ENCODE data around the gene CACNG1. TPM values are rescaled to one million over a fixed set of nuclear protein-coding genes. Genes with fewer than 3 reads are reported as not detected.

CACNG1 gene
- polyA plus RNA-seq, 2 of the 4 experiments (the other 2 are of a cell fraction), result 0.15 TPM; not detected in 1

GRCh38 chr17:67030641-67031040 lies 13.7 kb upstream of the CACNG1 start:
- 77% methylated on average over 21 of the region's 21 CpGs for whole genome bisulfite sequencing (ENCODE audit: missing lambda C conversion rate)
- no peak overlapping the region for H3K27ac ChIP-seq
- H3K4me2 ChIP-seq, result no peak overlapping the region
- no peak for TF ChIP-seq HOXA7 (CRISPR knock-in tag; IDR thresholded peaks at IDR 0.05)
- no peak for TF ChIP-seq JUN (IDR thresholded peaks at IDR 0.05)
- TF ChIP-seq MAX (IDR thresholded peaks at IDR 0.05), result no peak
- no peak for TF ChIP-seq POLR2A (IDR thresholded peaks at IDR 0.05; ENCODE audit: low read length)
- TF ChIP-seq CEBPB (IDR thresholded peaks at IDR 0.05), result no peak
- TF ChIP-seq FOXS1 (CRISPR knock-in tag; IDR thresholded peaks at IDR 0.05), result no peak
- TF ChIP-seq NFE2L2 (conservative IDR thresholded peaks at IDR 0.05; ENCODE audit: low read length), result no peak
- ChIA-PET CTCF (interaction anchor here (1.0 to 1.3 kb wide), 2 partner anchors 8 to 9 kb away, joined by 3 read pairs; no protein-coding TSS in a partner anchor), POLR2A (no interaction called here)
- no peak overlapping the region for H3K4me3 ChIP-seq
- H3K4me1 ChIP-seq, result 0 out of 3 replicates have a peak, but pooled peaks cover 3% of the 10 kb centered on the region
- DNase-seq (ENCODE audit: low read depth in 1 of 2, low spot score in 1 of 2) (no peak), FAIRE-seq (no peak), ATAC-seq (no peak)
- no peaks in the 10 kb centered on the region for H3K9me3 ChIP-seq

- no peaks in the 10 kb centered on the region for H3K9me3 ChIP-seq
- no peak for FAIRE-seq
- DNase-seq (ENCODE audit: low read depth in 1 of 2, low spot score in 1 of 2), result no peak
- ChIA-PET CTCF (no interaction called here), POLR2A (no interaction called here)
- H3K4me1 ChIP-seq, result no peaks in the 10 kb centered on the region
- H3K4me3 ChIP-seq, result no peak overlapping the region
- no peak for ATAC-seq
- WGBS (ENCODE audit: missing lambda C conversion rate), result 90% methylated on average over 12 of the region's 14 CpGs
- no peak overlapping the region for H3K27ac ChIP-seq
- no peak for TF ChIP-seq PBX3 (IDR thresholded peaks at IDR 0.05)
- no peak for TF ChIP-seq RFX5 (IDR thresholded peaks at IDR 0.05)
- no peak for TF ChIP-seq CHD4 (IDR thresholded peaks at IDR 0.05; ENCODE audit: borderline replicate concordance)
- TF ChIP-seq HOXB13 (CRISPR knock-in tag; IDR thresholded peaks at IDR 0.05; ENCODE audit: low read depth), result no peak
- no peak for TF ChIP-seq CHD2 (IDR thresholded peaks at IDR 0.05; ENCODE audit: low read length, partially characterized antibody)
- H3K4me2 ChIP-seq, result no peak overlapping the region
Observed at GRCh38 chr17:67032382-67032781, 12.0 kb upstream of the CACNG1 start.

- POLR2A ChIA-PET, result no interaction called here
- CTCF ChIA-PET, result no interaction called here
- ATAC-seq (no peak), FAIRE-seq (no peak), DNase-seq (ENCODE audit: low read depth in 1 of 2, low spot score in 1 of 2) (no peak)
- Histone ChIP-seq H3K9me3 (no peaks in the 10 kb centered on the region), H3K4me3 (no peak overlapping the region), H3K27ac (no peak overlapping the region), H3K4me1 (no peaks in the 10 kb centered on the region), H3K4me2 (no peak overlapping the region)
- WGBS (ENCODE audit: missing lambda C conversion rate), result 67% methylated on average over 13 of the region's 13 CpGs
- TF ChIP-seq KDM1A (IDR thresholded peaks at IDR 0.05; ENCODE audit: low read depth) (no peak), RAD21 (conservative IDR thresholded peaks at IDR 0.05 in 1 of 2, IDR thresholded peaks at IDR 0.05 in 1 of 2) (no peak), FOSL2 (IDR thresholded peaks at IDR 0.05) (no peak), FOSL2 (CRISPR knock-in tag; IDR thresholded peaks at IDR 0.05) (no peak), HDAC2 (IDR thresholded peaks at IDR 0.05) (no peak), HES2 (IDR thresholded peaks at IDR 0.05) (no peak), CEBPB (IDR thresholded peaks at IDR 0.05) (no peak), PHF8 (IDR thresholded peaks at IDR 0.05; ENCODE audit: borderline replicate concordance, low read depth) (no peak), CHD2 (IDR thresholded peaks at IDR 0.05; ENCODE audit: low read length, partially characterized antibody) (no peak)
Observed at GRCh38 chr17:67032985-67033384, 11.4 kb upstream of the CACNG1 start.

GRCh38 chr17:67033613-67034012 lies 10.7 kb upstream of the CACNG1 start:
- H3K4me3 ChIP-seq, result no peak overlapping the region
- FAIRE-seq, result no peak
- TF ChIP-seq SREBF2 (IDR thresholded peaks at IDR 0.05) (no peak), EP300 (IDR thresholded peaks at IDR 0.05) (no peak), RARB (CRISPR knock-in tag; IDR thresholded peaks at IDR 0.05) (no peak), NPAS2 (CRISPR knock-in tag; IDR thresholded peaks at IDR 0.05; ENCODE audit: borderline replicate concordance) (no peak), FOSL2 (IDR thresholded peaks at IDR 0.05) (no peak), FOSL2 (CRISPR knock-in tag; IDR thresholded peaks at IDR 0.05) (no peak), RFX5 (IDR thresholded peaks at IDR 0.05) (no peak), SMC3 (IDR thresholded peaks at IDR 0.05) (no peak), TP53 (CRISPR knock-in tag; IDR thresholded peaks at IDR 0.05) (no peak), HOXA7 (CRISPR knock-in tag; IDR thresholded peaks at IDR 0.05) (no peak), HOXB5 (CRISPR knock-in tag; IDR thresholded peaks at IDR 0.05) (no peak), POLR2A (IDR thresholded peaks at IDR 0.05; ENCODE audit: low read length) (no peak), BCL3 (IDR thresholded peaks at IDR 0.05) (no peak), FOXS1 (CRISPR knock-in tag; IDR thresholded peaks at IDR 0.05) (no peak), CTCF (IDR thresholded peaks at IDR 0.05) (no peak), HES2 (IDR thresholded peaks at IDR 0.05) (no peak)
- H3K4me1 ChIP-seq, result no peaks in the 10 kb centered on the region
- no peak overlapping the region for H3K27ac ChIP-seq
- 73% methylated on average over 9 of the region's 9 CpGs for WGBS (ENCODE audit: missing lambda C conversion rate)
- H3K9me3 ChIP-seq, result no peaks in the 10 kb centered on the region
- ChIA-PET CTCF (no interaction called here), POLR2A (no interaction called here)
- no peak for DNase-seq (ENCODE audit: low read depth in 1 of 2, low spot score in 1 of 2)
- no peak for ATAC-seq
- no peak overlapping the region for H3K4me2 ChIP-seq

Data from A549 (cell line).